CD4-positive, alpha-beta T cell treated with Interleukin-15 for 4 hours (primary cell): Measurements from ENCODE around the gene TMEM30B.
"Not testable (repeated sequence)": the region's sequence is repeated elsewhere in the genome, so short reads cannot be mapped to it uniquely, and the experiment has no call there.

Experiments
- DNase-seq: peaks from one replicate; pipeline ENCODE4 v3.0.0-alpha.2; 2020; ENCODE audit warnings: low spot score

TMEM30B gene, protein sequence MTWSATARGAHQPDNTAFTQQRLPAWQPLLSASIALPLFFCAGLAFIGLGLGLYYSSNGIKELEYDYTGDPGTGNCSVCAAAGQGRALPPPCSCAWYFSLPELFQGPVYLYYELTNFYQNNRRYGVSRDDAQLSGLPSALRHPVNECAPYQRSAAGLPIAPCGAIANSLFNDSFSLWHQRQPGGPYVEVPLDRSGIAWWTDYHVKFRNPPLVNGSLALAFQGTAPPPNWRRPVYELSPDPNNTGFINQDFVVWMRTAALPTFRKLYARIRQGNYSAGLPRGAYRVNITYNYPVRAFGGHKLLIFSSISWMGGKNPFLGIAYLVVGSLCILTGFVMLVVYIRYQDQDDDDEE

GRCh38 chr14:61281186-61281947 lies at the start of gene TMEM30B:
TMEM30B (minus strand) TSS chr14:61281338; CDS start chr14:61281147, 191 bp downstream.
- DNase-seq, result peak; percentile 37

- DNase-seq, result no peak
These were observed 49.4 kb upstream of the TMEM30B start for GRCh38 chr14:61330511-61330910.

GRCh38 chr14:61329478-61330051 lies 48.4 kb upstream of the TMEM30B start:
- no peak for DNase-seq

DNA sequence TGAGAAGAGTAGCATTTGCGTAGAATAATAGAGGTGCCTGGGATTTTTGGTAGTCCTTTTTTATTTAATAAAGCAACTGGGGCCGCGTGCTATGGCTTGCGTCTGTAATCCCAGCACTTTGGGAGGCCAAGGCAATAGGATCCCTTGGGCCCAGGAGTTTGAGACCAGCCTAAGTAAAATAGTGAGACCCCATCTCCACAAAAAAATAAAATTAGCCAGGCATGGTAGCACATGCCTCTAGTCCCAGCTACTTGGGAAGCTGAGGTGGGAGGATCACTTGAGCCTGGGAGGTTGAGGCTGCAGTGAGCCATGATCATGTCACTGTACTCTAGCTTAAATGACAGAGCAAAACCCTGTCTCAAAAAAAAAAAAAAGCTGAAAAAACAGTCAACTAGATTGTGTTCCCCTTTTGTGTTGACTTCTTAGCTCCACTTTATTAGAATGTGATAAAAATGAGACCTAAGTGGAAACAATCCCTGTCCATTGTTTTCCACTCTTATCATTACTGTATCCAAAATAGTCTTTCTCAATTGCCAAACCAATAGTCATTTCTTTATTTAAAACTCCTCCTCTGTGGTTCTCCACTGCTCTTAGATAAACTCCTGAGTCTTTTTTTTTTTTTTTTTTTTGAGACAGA lies 47.6 kb upstream of the TMEM30B start:
- no peak for DNase-seq

GRCh38 chr14:61326847-61327246 lies 45.7 kb upstream of the TMEM30B start:
- DNase-seq, result no peak

- DNase-seq, result no peak
These were observed 45.0 kb upstream of the TMEM30B start for GRCh38 chr14:61326146-61326545.

GRCh38 chr14:61325166-61325565 lies 44.0 kb upstream of the TMEM30B start:
- no peak for DNase-seq

DNA sequence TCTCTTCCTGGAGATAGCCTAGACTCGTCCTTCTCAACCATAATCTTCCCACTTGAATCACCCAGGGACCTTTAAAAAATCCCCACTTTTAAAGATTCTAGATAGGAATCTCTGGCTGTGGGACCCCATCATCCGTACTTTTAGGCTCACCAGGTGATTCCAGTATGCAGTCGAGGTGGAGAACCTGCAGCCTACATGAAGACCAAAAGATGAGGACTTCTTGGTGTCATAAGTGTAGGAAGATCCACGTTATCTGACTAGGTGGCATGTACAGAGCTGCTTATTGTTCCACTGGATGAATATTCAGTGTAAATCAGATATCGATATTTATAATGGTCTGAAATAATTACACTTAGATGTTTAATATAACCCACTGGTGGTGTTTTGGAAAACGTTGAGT lies 42.8 kb upstream of the TMEM30B start:
- DNase-seq, result no peak

GRCh38 chr14:61322799-61323290 lies 41.7 kb upstream of the TMEM30B start:
- peak; percentile 46 for DNase-seq

GRCh38 chr14:61322011-61322798 lies 41.1 kb upstream of the TMEM30B start:
- DNase-seq, result no peak

DNA sequence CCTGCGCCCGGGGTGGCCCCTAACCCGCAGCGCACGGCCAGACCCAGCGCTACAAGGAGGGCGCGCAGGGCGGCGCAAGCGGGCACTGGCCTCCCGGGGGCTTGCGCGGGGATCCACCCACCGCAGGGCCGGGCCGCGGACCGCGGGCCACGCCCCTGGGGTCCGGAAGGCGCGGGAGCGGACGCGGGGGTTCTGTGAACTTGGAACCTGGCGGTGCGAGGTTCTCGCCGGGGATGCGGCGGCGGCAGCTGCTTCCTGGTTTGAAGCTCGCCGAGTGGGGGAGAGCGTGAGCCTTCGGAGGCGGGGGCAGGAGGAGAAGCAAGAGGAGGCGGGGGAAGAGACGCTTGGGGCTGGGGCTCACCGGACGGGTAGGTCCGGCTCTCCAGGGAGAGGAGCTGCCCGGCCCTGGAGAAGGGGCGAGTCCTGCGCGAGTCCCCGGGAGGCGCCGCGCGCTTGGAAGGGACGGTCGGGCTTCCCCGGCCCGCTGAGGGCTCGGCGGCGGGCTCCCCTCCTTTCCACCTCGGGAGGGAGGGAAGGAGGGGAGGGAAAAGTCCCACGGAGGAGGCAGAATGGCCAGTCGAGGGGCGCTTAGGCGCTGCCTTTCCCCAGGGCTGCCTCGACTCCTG lies 40.4 kb upstream of the TMEM30B start, which contains the start of gene PRKCH:
PRKCH (plus strand) TSS at position 195 of the 626 bp plus-strand sequence. CDS start 523 bp downstream, outside the sequence.
- DNase-seq, result peak; percentile 83

GRCh38 chr14:61320806-61321384 lies 39.8 kb upstream of the TMEM30B start:
- DNase-seq, result no peak

DNA sequence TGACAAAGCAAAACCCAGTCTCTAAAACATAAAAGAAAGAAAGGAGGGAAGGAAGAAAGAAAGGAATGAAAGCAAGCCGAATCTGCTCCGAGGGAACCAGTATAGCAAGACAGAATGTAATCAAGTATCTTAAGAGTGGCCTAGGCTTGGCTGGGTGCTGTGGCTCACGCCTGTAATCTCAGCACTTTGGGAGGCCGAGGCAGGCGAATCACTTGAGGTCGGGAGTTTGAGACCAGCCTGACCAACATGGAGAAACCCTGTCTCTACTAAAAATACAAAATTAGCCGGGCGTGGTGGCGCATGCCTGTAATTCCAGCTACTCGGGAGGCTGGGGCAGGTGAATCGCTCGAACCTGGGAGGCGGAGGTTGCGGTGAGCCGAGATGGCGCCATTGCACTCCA lies 39.0 kb upstream of the TMEM30B start:
- not testable (repeated sequence) for DNase-seq

- DNase-seq, result no peak
These were observed 38.6 kb upstream of the TMEM30B start for GRCh38 chr14:61319706-61320105.

GRCh38 chr14:61319086-61319485 lies 37.9 kb upstream of the TMEM30B start:
- DNase-seq, result no peak

DNA sequence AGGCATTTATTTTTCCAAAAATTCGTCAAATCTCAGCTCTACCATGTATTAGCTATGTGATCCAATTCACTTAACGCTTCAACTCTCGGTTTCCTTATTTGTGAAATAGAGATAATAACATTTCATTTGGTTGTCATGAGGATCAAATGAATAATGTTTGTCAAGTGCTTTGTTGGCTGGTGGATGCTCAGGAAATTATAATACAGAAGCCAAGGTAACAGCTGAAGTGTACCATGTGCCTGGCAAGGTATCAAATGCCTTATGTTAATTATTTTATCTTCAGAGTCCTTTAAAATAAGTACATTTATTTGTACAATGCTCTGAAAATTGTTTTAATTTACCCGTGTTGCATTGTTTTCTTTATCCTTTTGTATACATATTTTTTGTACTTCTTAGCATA lies 34.2 kb upstream of the TMEM30B start:
- DNase-seq, result no peak

DNA sequence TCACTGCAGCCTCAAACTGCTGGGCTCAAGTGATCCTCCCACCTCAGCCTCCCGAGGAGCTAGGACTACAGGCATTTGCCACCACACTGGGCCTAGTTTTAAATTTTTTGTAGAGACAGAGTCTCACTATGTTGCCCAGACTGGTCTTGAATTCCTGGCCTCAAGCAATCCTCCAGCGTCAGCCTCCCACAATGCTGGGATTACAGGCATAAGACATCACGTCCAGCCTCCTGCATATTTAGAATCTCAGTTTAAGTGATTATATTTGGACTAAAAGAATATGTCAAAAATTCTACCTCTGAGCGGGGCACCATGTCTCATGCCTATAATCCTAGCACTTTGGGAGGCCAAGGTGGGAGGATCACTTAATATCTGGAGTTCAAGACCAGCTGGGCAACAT lies 27.6 kb upstream of the TMEM30B start:
- DNase-seq, result not testable (repeated sequence)

GRCh38 chr14:61308198-61308597 lies 27.1 kb upstream of the TMEM30B start:
- no peak for DNase-seq

DNA sequence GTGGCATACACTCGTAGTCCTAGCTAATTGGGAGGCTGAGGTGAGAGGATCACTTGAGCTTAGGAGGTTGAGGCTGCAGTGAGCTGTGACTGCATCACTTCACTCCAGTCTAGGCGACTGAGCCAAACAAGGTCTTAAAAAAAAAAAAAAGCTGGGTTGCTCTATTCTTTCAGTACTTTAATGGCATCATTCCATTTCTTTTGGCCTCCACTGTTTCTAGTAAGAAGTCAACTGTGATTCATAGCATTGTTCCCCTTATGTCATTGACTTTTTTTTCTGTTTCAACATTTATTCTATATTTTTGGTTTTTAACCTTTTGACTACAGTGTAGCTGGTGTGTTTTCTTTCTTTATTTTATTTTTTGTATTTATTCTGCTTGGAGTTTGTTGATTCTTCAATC lies 23.6 kb upstream of the TMEM30B start:
- DNase-seq, result no peak

- DNase-seq, result no peak
These were observed 19.6 kb upstream of the TMEM30B start for GRCh38 chr14:61300754-61301153.

GRCh38 chr14:61300209-61300608 lies 19.1 kb upstream of the TMEM30B start:
- DNase-seq, result no peak
